GM12878 (cell line): Measurements from ENCODE around the gene CNDP2. TPM values are rescaled to one million over a fixed set of nuclear protein-coding genes. Genes with fewer than 3 reads are reported as not detected.

Experiments
- ATAC-seq: fragments of 200-7000 bp; cut with Tn5 transposase; 3 replicates; pipeline ENCODE4 v1.9.1; 2020; ENCODE audit warnings: mild to moderate bottlenecking, moderate library complexity
- BruUV-seq: library from RNA; stranded (reverse); fragments of 400-500 nt; replicated peaks from 2 replicates; lab custom pipeline; 2021; lab: Mats Ljungman, UMichigan
- CTCF ChIA-PET: fragments of 300-600 bp; sonication (Branson Sonifier 250); formaldehyde crosslinking; extraction: SDS; loops from one replicate; lab custom pipeline; 2021; ENCODE audit warnings: inconsistent platforms; lab: Yijun Ruan, JAX
- POLR2A ChIA-PET: fragments of 350-600 bp; formaldehyde crosslinking; extraction: SDS; loops from one replicate; lab custom pipeline; 2021; ENCODE audit warnings: inconsistent platforms; lab: Charles Lee
- RAD21 ChIA-PET: fragments of 300-600 bp; sonication (Branson Sonifier 250); formaldehyde crosslinking; loops from one replicate; lab custom pipeline; 2023; ENCODE audit warnings: antibody characterized with exemption; ENCODE audit not compliant: unreplicated experiment; lab: Charles Lee
- SMC1A ChIA-PET: fragments of 300-600 bp; sonication (Branson Sonifier 250); formaldehyde crosslinking; loops from one replicate; lab custom pipeline; 2023; ENCODE audit not compliant: unreplicated experiment, uncharacterized antibody; lab: Charles Lee
- DNase-seq: peaks from one replicate; pipeline ENCODE4 v3.0.0-alpha.2; 2011; ENCODE audit warnings: low read depth, low spot score
- FAIRE-seq: peaks from 3 replicates; lab custom pipeline; 2011; peaks lifted over from hg19 to GRCh38; lab: Jason Lieb, UNC
- H2AFZ ChIP-seq: 2 replicates; pipeline ENCODE4 v1.6.0; 2011; ENCODE audit warnings: low read depth, low read length, control low read depth; ENCODE audit not compliant: control insufficient read depth
- H3K27ac ChIP-seq: 2 replicates; pipeline ENCODE4 v1.5.1; 2011; ENCODE audit warnings: control low read depth; ENCODE audit not compliant: control insufficient read depth, insufficient read depth
- H3K27me3 ChIP-seq, 2 experiments: replicated peaks in 1 of 2; 2 replicates each; pipeline versions ENCODE4 v1.6.0 to v1.6.1; 2011; ENCODE audit warnings: low read length in 1 of 2; ENCODE audit not compliant: control insufficient read depth in 2 of 2, insufficient read depth in 2 of 2
- H3K36me3 ChIP-seq, 2 experiments: 2 replicates each; pipeline ENCODE4 v1.5.1; 2011; ENCODE audit warnings: low read length in 1 of 2; ENCODE audit not compliant: control insufficient read depth in 2 of 2, insufficient read depth in 2 of 2
- H3K4me1 ChIP-seq: 2 replicates; pipeline ENCODE4 v1.6.1; 2011; ENCODE audit warnings: mild to moderate bottlenecking, low read length, moderate library complexity, mixed read lengths; ENCODE audit not compliant: control insufficient read depth, insufficient read depth
- H3K4me2 ChIP-seq: 2 replicates; pipeline ENCODE4 v1.6.0; 2011; ENCODE audit warnings: control low read depth; ENCODE audit not compliant: control insufficient read depth, insufficient read depth
- H3K4me3 ChIP-seq: fragments of 200-600 bp; sonication (generic); 2 replicates; pipeline ENCODE4 v1.5.1; 2016
- H3K79me2 ChIP-seq: 2 replicates; pipeline ENCODE4 v1.6.0; 2011; ENCODE audit warnings: low read length; ENCODE audit not compliant: control insufficient read depth, insufficient read depth
- H3K9ac ChIP-seq: 2 replicates; pipeline ENCODE4 v1.8.0; 2011; ENCODE audit warnings: low read length, control low read depth, mixed read lengths; ENCODE audit not compliant: control insufficient read depth, insufficient read depth
- H3K9me3 ChIP-seq: replicated peaks from 3 replicates; pipeline ENCODE4 v1.5.1; 2011; ENCODE audit warnings: mild to moderate bottlenecking, low read length; ENCODE audit not compliant: control insufficient read depth, insufficient read depth
- H4K20me1 ChIP-seq: 2 replicates; pipeline ENCODE4 v1.6.0; 2011; ENCODE audit not compliant: control insufficient read depth, insufficient read depth
- GATAD2B ChIP-seq: fragments of 450-650 bp; conservative IDR thresholded peaks from 2 replicates; pipeline ENCODE4 v1.6.1; 2017; ENCODE audit warnings: low read depth, mild to moderate bottlenecking, moderate library complexity
- IRF4 ChIP-seq: IDR thresholded peaks from 2 replicates; pipeline ENCODE4 v1.6.1; 2011; ENCODE audit warnings: low read depth, low read length
- JUND ChIP-seq: IDR thresholded peaks from 2 replicates; pipeline ENCODE4 v1.6.1; 2012; ENCODE audit warnings: low read depth, mild to moderate bottlenecking, low read length, improper control_type of control experiment, moderate library complexity
- POLR2AphosphoS2 ChIP-seq: IDR thresholded peaks from 2 replicates; pipeline ENCODE4 v1.6.1; 2011; ENCODE audit warnings: low read depth, mild to moderate bottlenecking, low read length, improper control_type of control experiment, moderate library complexity
- PRDM15 ChIP-seq: fragments of 450-650 bp; formaldehyde crosslinking; IDR thresholded peaks from 2 replicates; pipeline ENCODE4 v1.4.0; 2020; ENCODE audit warnings: mild to moderate bottlenecking, moderate library complexity
- RAD21 ChIP-seq: IDR thresholded peaks from 2 replicates; pipeline ENCODE4 v1.6.1; 2011; ENCODE audit warnings: mild to moderate bottlenecking, low read depth, low read length, moderate library complexity; ENCODE audit not compliant: insufficient read depth
- RELA ChIP-seq: fragments of 450-650 bp; IDR thresholded peaks from 2 replicates; pipeline ENCODE4 v1.8.0; 2014; ENCODE audit warnings: borderline replicate concordance; ENCODE audit not compliant: partially characterized antibody
- SKIL ChIP-seq: fragments of 450-650 bp; IDR thresholded peaks from 2 replicates; pipeline ENCODE4 v1.6.1; 2017; ENCODE audit warnings: mild to moderate bottlenecking, low read depth, inconsistent platforms; ENCODE audit not compliant: poor library complexity, severe bottlenecking
- STAT1 ChIP-seq: fragments of 450-650 bp; conservative IDR thresholded peaks from 2 replicates; pipeline ENCODE4 v1.6.1; 2014; ENCODE audit warnings: antibody characterized with exemption, mild to moderate bottlenecking
- ZNF207 ChIP-seq: fragments of 450-650 bp; IDR thresholded peaks from 2 replicates; pipeline ENCODE4 v1.6.1; 2014; ENCODE audit warnings: antibody characterized with exemption, mild to moderate bottlenecking, borderline replicate concordance
- WGBS: methylation state at CpG from one replicate; pipeline ENCODE4 v1.1.6; 2016; ENCODE audit warnings: low lambda C conversion rate; ENCODE audit not compliant: insufficient replicate concordance, insufficient coverage; ENCODE audit errors: missing lambda C conversion rate; 5-methylcytosine and 5-hydroxymethylcytosine counted together
- in situ Hi-C: fragments of 300-500 bp; cut with MboI; formaldehyde crosslinking; loops from 9 replicates; pipeline ENCODE4 v1.14.3; 2018; ENCODE audit warnings: mixed read lengths
- intact Hi-C: fragments of 100-400 bp; cut with micrococcal nuclease; formaldehyde crosslinking; loops from one replicate; pipeline ENCODE4 v1.14.2; 2022; ENCODE audit not compliant: unreplicated experiment
- polyA plus RNA-seq, 11 experiments: library from polyadenylated mRNA; depleted of rRNA in 4 of 11; unstranded in 6 of 11; stranded (reverse) in 5 of 11; fragments of >200 nt; fragmentation: Nextera tagmentation in 4 of 11; fragmentation: Illumina TruSeq in 1 of 11; extraction: Ambion mirVana in 4 of 11; extraction: Trizol in 1 of 11; gene quantifications; 1 replicate in 1 of 11; 2 replicates in 10 of 11; pipeline versions ENCODE4 v1.2.1 to v1.2.3, GENCODE V29; 2011 to 2016; ENCODE audit warnings: inconsistent platforms in 2 of 11, missing spikeins in 2 of 11, low read depth in 1 of 11
- total RNA-seq, 4 experiments: library from RNA; depleted of rRNA in 3 of 4; stranded (reverse); fragments of >200 nt in 3 of 4; fragmentation: Illumina TruSeq in 1 of 4; extraction: Trizol in 1 of 4; gene quantifications; 2 replicates each; pipeline versions ENCODE4 v1.2.1 to v1.2.3, GENCODE V29; 2013 to 2021

Gene CNDP2
- total and polyA plus RNA-seq, 10 of the 15 experiments (the other 5 are each of a cell fraction or from before 2014, with no cell fraction given) = 63.5 to 213 (median 158) TPM

GRCh38 chr18:74460825-74461224 lies 35.3 kb upstream of the CNDP2 start:
- no peak for ATAC-seq

GRCh38 chr18:74463254-74463653 lies 32.9 kb upstream of the CNDP2 start:
- RAD21 ChIA-PET = interaction anchor here (1.2 kb wide), 1 partner anchor 89 kb away, joined by 4 read pairs; no protein-coding TSS in a partner anchor
- H4K20me1 ChIP-seq = no peaks in the 10 kb centered on the region
- in situ Hi-C loops (no loop called here), intact Hi-C loops (no loop called here)
- H3K79me2 ChIP-seq = no peaks in the 10 kb centered on the region
- H3K4me1 ChIP-seq = no peaks in the 10 kb centered on the region
- H3K27me3 ChIP-seq = peaks cover 0 to 6% of the 10 kb centered on the region in 2 experiments; a peak in 2 of 4 replicates
- SMC1A ChIA-PET = no interaction called here
- BruUV-seq = no TSS peak
- no peak overlapping the region for H3K9ac ChIP-seq
- H3K27ac ChIP-seq = no peak overlapping the region
- POLR2A ChIA-PET = no interaction called here
- CTCF ChIA-PET = no interaction called here
- no peak overlapping the region for H3K4me2 ChIP-seq
- no peak overlapping the region for H2AFZ ChIP-seq
- no peak for ATAC-seq
- 42% methylated on average over 8 of the region's 8 CpGs for WGBS
- no peak for DNase-seq
- TF ChIP-seq SKIL (no peak), PRDM15 (no peak), IRF4 (no peak), RAD21 (no peak), JUND (no peak), GATAD2B (no peak), POLR2AphosphoS2 (no peak), STAT1 (no peak)
- no peaks in the 10 kb centered on the region for H3K9me3 ChIP-seq
- FAIRE-seq = no peak
- H3K4me3 ChIP-seq = no peak overlapping the region
- no peaks in the 10 kb centered on the region for H3K36me3 ChIP-seq

More at GRCh38 chr18:74460825-74461224, 35.3 kb upstream of the CNDP2 start:
- no peak for FAIRE-seq
- Histone ChIP-seq H4K20me1 (no peaks in the 10 kb centered on the region), H3K27me3 (peaks cover 2 to 8% of the 10 kb centered on the region in 2 experiments; a peak in 3 of 4 replicates), H3K4me1 (no peaks in the 10 kb centered on the region), H3K4me2 (no peak overlapping the region), H3K9me3 (no peaks in the 10 kb centered on the region), H3K4me3 (no peak overlapping the region), H2AFZ (no peak overlapping the region), H3K9ac (no peak overlapping the region), H3K79me2 (no peaks in the 10 kb centered on the region), H3K27ac (no peak overlapping the region), H3K36me3 (no peaks in the 10 kb centered on the region)
- 44% methylated on average over 7 of the region's 7 CpGs for WGBS
- no peak for DNase-seq
- TF ChIP-seq ZNF207 (no peak), RELA (no peak)
- BruUV-seq = no TSS peak
- ChIA-PET POLR2A (no interaction called here), RAD21 (no interaction called here), CTCF (interaction anchor here (0.6 kb wide), 1 partner anchor 24 kb away, joined by 4 read pairs; no protein-coding TSS in a partner anchor), SMC1A (no interaction called here)
- in situ Hi-C loops = no loop called here
- intact Hi-C loops = no loop called here
